Ishikawa (cell line): ENCODE results near the gene SKIC3.

Experiments used
- YY1 ChIP-seq: IDR thresholded peaks from 2 replicates; pipeline ENCODE4 v1.6.1; 2012; ENCODE audit warnings: low read depth
- TF ChIP-seq, protein P1 (sequence below): IDR thresholded peaks from 2 replicates; pipeline ENCODE4 v1.6.1; 2012

DNA sequence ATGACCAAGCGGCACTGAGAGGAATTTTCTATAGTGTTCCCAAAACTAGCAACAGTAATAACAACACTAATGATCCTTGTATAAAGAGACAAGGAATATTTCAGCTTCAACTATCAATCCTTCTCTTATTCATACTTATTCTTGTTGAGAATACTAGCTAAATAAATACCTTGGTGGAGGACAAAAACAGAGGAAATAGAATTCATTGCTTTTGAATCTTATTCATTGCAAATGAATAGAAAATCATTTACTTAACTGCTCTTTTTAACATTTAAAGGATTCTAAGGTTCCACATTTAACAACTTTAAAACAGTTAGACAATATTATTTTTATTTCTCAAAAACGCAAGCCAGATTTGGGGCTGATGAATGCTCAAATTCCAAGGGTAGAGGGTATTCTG, 22.4 kb downstream of the SKIC3 start:
- TF ChIP-seq, protein P1, sequence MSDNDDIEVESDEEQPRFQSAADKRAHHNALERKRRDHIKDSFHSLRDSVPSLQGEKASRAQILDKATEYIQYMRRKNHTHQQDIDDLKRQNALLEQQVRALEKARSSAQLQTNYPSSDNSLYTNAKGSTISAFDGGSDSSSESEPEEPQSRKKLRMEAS, result no peak
- TF ChIP-seq YY1, result no peak
